Lower lobe of right lung (tissue), 2 donors: ENCODE data around the gene MTA1. TPM values are rescaled to one million over a fixed set of nuclear protein-coding genes. Genes with fewer than 3 reads are reported as not detected.

Source experiments
- ATAC-seq, 2 donors: fragments of 200-7000 bp; cut with Tn5 transposase; one replicate each; pipeline ENCODE4 v1.9.1; 2020 to 2022; ENCODE audit warnings: mild to moderate bottlenecking in 2 of 2, moderate library complexity in 2 of 2
- DNase-seq: peaks from one replicate; pipeline ENCODE4 v3.0.0-alpha.2; 2020
- H3K27ac ChIP-seq: fragments of 200-600 bp; one replicate; pipeline ENCODE4 v1.8.0; 2022
- H3K27me3 ChIP-seq: fragments of 200-600 bp; one replicate; pipeline ENCODE4 v1.8.0; 2022; ENCODE audit warnings: low read depth
- H3K36me3 ChIP-seq: fragments of 200-600 bp; one replicate; pipeline ENCODE4 v1.8.0; 2022; ENCODE audit warnings: mild to moderate bottlenecking
- H3K4me1 ChIP-seq: fragments of 200-600 bp; one replicate; pipeline ENCODE4 v1.8.0; 2022
- H3K4me3 ChIP-seq: fragments of 200-600 bp; one replicate; pipeline ENCODE4 v1.8.0; 2022; ENCODE audit warnings: mild to moderate bottlenecking
- H3K9me3 ChIP-seq: fragments of 200-600 bp; one replicate; pipeline ENCODE4 v1.8.0; 2022
- CTCF ChIP-seq: fragments of 200-600 bp; IDR thresholded peaks from one replicate; pipeline ENCODE4 v1.8.0; 2022; ENCODE audit warnings: antibody characterized with exemption, mild to moderate bottlenecking
- intact Hi-C: fragments of 100-400 bp; cut with DNase I; formaldehyde crosslinking; loops from one replicate; pipeline ENCODE4 v1.11.0; 2022
- total RNA-seq: library from RNA; stranded (reverse); fragmentation: NEBNext Ultra II Directional; extraction: Animal tissue kit (Norgen Biotek cat#: 25700); gene quantifications from one replicate; pipeline ENCODE4 v1.2.1, GENCODE V29; 2021
- donor health status: DM: no; HTN: yes; CAD: no; lungs with severe emphysema.

The MTA1 gene
- total RNA-seq, 1 donor from 2014 or later = 69.7 TPM

- Histone ChIP-seq H3K4me3 (no peak overlapping the region), H3K36me3 (peaks cover 13% of the 10 kb centered on the region), H3K27me3 (peaks cover 12% of the 10 kb centered on the region), H3K9me3 (no peaks in the 10 kb centered on the region), H3K4me1 (no peaks in the 10 kb centered on the region), H3K27ac (no peak overlapping the region)
- DNase-seq (no peak), ATAC-seq (no peak)
- no peak for TF ChIP-seq CTCF
- intact Hi-C loops = no loop called here
Measured at GRCh38 chr14:105503296-105503640, 83.6 kb downstream of the MTA1 start.

- H3K36me3 ChIP-seq = peaks cover 5% of the 10 kb centered on the region
- no peaks in the 10 kb centered on the region for H3K9me3 ChIP-seq
- TF ChIP-seq CTCF = no peak
- H3K4me3 ChIP-seq = no peak overlapping the region
- no peak overlapping the region for H3K27ac ChIP-seq
- intact Hi-C loops = no loop called here
- DNase-seq = no peak
- peak; percentile 1 to 3 for ATAC-seq
- no peaks in the 10 kb centered on the region for H3K4me1 ChIP-seq
- peaks cover 21% of the 10 kb centered on the region for H3K27me3 ChIP-seq
Measured at GRCh38 chr14:105503935-105504692, 84.5 kb downstream of the MTA1 start.

- H3K4me1 ChIP-seq = no peaks in the 10 kb centered on the region
- peaks cover 29% of the 10 kb centered on the region for H3K27me3 ChIP-seq
- ATAC-seq = no peak
- intact Hi-C loops = no loop called here
- no peak for DNase-seq
- H3K4me3 ChIP-seq = no peak overlapping the region
- no peaks in the 10 kb centered on the region for H3K36me3 ChIP-seq
- H3K27ac ChIP-seq = no peak overlapping the region
- H3K9me3 ChIP-seq = no peaks in the 10 kb centered on the region
- TF ChIP-seq CTCF = no peak
Measured at GRCh38 chr14:105505101-105505500, 85.5 kb downstream of the MTA1 start.

GRCh38 chr14:105507247-105507646, 87.6 kb downstream of the MTA1 start:
- DNase-seq (no peak), ATAC-seq (no peak)
- no peaks in the 10 kb centered on the region for H3K4me1 ChIP-seq
- no peak for TF ChIP-seq CTCF
- no peak overlapping the region for H3K27ac ChIP-seq
- peaks cover 48% of the 10 kb centered on the region for H3K27me3 ChIP-seq
- intact Hi-C loops = no loop called here
- no peaks in the 10 kb centered on the region for H3K36me3 ChIP-seq
- no peak overlapping the region for H3K4me3 ChIP-seq
- H3K9me3 ChIP-seq = no peaks in the 10 kb centered on the region

GRCh38 chr14:105508069-105508468, 88.4 kb downstream of the MTA1 start:
- Histone ChIP-seq H3K36me3 (no peaks in the 10 kb centered on the region), H3K9me3 (no peaks in the 10 kb centered on the region), H3K4me3 (no peak overlapping the region), H3K27me3 (peaks cover 55% of the 10 kb centered on the region), H3K4me1 (no peaks in the 10 kb centered on the region), H3K27ac (no peak overlapping the region)
- no peak for DNase-seq
- intact Hi-C loops = no loop called here
- TF ChIP-seq CTCF = no peak
- no peak for ATAC-seq
